HepG2 (cell line): ENCODE measurements around the gene TPPP2. TPM values are rescaled to one million over a fixed set of nuclear protein-coding genes. Genes with fewer than 3 reads are reported as not detected.

Experiments used
- AGO2 ChIP-seq: fragments of 200-400 bp; formaldehyde crosslinking; optimal IDR thresholded peaks from 2 replicates; pipeline ENCODE3; 2017; ENCODE audit warnings: mild to moderate bottlenecking, low read depth, low read length, moderate library complexity
- CEBPB ChIP-seq: IDR thresholded peaks from 2 replicates; pipeline ENCODE4 v1.6.1; 2011; ENCODE audit warnings: low read depth, low read length, improper control_type of control experiment, borderline replicate concordance
- CHD2 ChIP-seq: IDR thresholded peaks from 2 replicates; pipeline ENCODE4 v1.6.1; 2011; ENCODE audit warnings: low read depth, low read length, improper control_type of control experiment
- MEF2D ChIP-seq: sonication (generic); formaldehyde crosslinking; IDR thresholded peaks from 2 replicates; pipeline ENCODE4 v1.5.1; 2020; ENCODE audit warnings: mild to moderate bottlenecking, missing genetic modification reagents
- MTA3 ChIP-seq: sonication (generic); formaldehyde crosslinking; IDR thresholded peaks from 2 replicates; pipeline ENCODE4 v1.4.0; 2020; ENCODE audit warnings: missing genetic modification reagents
- NKX3-1 ChIP-seq: sonication (generic); formaldehyde crosslinking; IDR thresholded peaks from 2 replicates; pipeline ENCODE4 v1.5.0; 2020; ENCODE audit warnings: missing genetic modification reagents
- RFX5 ChIP-seq: IDR thresholded peaks from 2 replicates; pipeline ENCODE4 v1.6.1; 2011; ENCODE audit warnings: low read depth, low read length, improper control_type of control experiment
- ZNF44 ChIP-seq: sonication (generic); formaldehyde crosslinking; IDR thresholded peaks from 2 replicates; pipeline ENCODE4 v1.5.1; 2020; ENCODE audit warnings: mild to moderate bottlenecking, missing genetic modification reagents
- ZNF747 ChIP-seq: sonication (generic); formaldehyde crosslinking; IDR thresholded peaks from 2 replicates; pipeline ENCODE4 v1.8.1; 2023; ENCODE audit warnings: missing genetic modification reagents, mild to moderate bottlenecking, borderline replicate concordance
- polyA plus RNA-seq, 8 experiments: library from polyadenylated mRNA; depleted of rRNA in 3 of 8; stranded (reverse) in 7 of 8; unstranded in 1 of 8; fragments of >200 nt; fragmentation: Illumina TruSeq in 4 of 8; extraction: Trizol in 4 of 8; gene quantifications; 2 replicates each; pipeline versions ENCODE4 v1.2.1 to v1.2.3, GENCODE V29; 2011 to 2016; ENCODE audit warnings: low read depth in 4 of 8, missing spikeins in 1 of 8, mixed read lengths in 1 of 8; ENCODE audit not compliant: insufficient read depth in 1 of 8
- total RNA-seq, 5 experiments: library from RNA; depleted of rRNA; stranded (reverse); fragments of >200 nt; fragmentation: Illumina TruSeq; extraction: Trizol; gene quantifications; 2 replicates each; pipeline ENCODE4 v1.2.3, GENCODE V29; 2016; ENCODE audit warnings: low read depth in 1 of 5
- TF ChIP-seq, protein P1 (sequence below): sonication (generic); formaldehyde crosslinking; IDR thresholded peaks from 2 replicates; pipeline ENCODE4 v1.8.0; 2022; ENCODE audit warnings: missing genetic modification reagents, mild to moderate bottlenecking, moderate library complexity, borderline replicate concordance
- TF ChIP-seq, protein P2 (sequence below): IDR thresholded peaks from 2 replicates; pipeline ENCODE4 v1.4.0; 2020; ENCODE audit warnings: mild to moderate bottlenecking, missing genetic modification reagents
- TF ChIP-seq, protein P3 (sequence below): sonication (generic); IDR thresholded peaks from 2 replicates; pipeline ENCODE4 v1.6.1; 2016; ENCODE audit warnings: low read depth, borderline replicate concordance
- TF ChIP-seq, protein P4 (sequence below): sonication (generic); formaldehyde crosslinking; IDR thresholded peaks from 2 replicates; pipeline ENCODE4 v1.4.0; 2020; ENCODE audit warnings: missing genetic modification reagents, mild to moderate bottlenecking, borderline replicate concordance
- TF ChIP-seq, protein P5 (sequence below): sonication (generic); formaldehyde crosslinking; IDR thresholded peaks from 2 replicates; pipeline ENCODE4 v1.9.0; 2022; ENCODE audit warnings: missing genetic modification reagents, mild to moderate bottlenecking, borderline replicate concordance
- TF ChIP-seq, protein P6 (sequence below): sonication (generic); formaldehyde crosslinking; IDR thresholded peaks from 2 replicates; pipeline ENCODE4 v1.4.0; 2020; ENCODE audit warnings: mild to moderate bottlenecking, missing genetic modification reagents

The TPPP2 gene
- total and polyA plus RNA-seq, 2 of the 13 experiments (the other 11 are each of a cell fraction or from before 2014, with no cell fraction given) = 0.58 to 4.2 TPM

DNA sequence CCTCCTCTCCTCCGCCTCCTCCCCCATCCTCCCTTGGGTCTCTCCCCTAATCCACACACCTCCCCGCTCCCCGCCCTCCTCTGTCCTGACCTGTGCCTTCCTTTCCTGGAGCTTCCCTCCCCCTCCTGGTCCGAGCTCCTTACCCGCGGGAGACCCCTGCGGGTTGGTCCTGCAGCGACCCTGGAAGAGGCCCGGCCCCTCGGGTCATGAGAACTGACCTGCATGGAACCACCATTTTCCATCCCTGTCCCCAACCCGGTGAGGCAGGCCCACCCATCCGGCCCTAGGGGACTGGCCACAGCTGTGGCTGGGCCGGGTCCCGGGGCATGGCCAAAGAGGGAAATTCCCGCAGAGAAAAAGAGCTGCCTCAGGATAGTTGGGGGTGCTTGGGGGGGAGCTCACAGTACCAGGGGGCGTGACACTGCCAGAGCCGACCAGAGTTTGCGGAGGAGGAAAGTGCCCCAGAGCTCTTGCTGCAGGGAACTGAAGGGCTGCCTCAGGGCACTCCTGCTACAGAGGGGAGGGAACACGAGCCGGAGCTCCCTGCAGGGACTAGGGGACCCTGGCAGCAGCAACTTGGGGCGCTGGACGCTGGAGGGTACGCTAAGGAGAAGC lies 40.7 kb downstream of the TPPP2 start (continued):
- TF ChIP-seq, protein P1, sequence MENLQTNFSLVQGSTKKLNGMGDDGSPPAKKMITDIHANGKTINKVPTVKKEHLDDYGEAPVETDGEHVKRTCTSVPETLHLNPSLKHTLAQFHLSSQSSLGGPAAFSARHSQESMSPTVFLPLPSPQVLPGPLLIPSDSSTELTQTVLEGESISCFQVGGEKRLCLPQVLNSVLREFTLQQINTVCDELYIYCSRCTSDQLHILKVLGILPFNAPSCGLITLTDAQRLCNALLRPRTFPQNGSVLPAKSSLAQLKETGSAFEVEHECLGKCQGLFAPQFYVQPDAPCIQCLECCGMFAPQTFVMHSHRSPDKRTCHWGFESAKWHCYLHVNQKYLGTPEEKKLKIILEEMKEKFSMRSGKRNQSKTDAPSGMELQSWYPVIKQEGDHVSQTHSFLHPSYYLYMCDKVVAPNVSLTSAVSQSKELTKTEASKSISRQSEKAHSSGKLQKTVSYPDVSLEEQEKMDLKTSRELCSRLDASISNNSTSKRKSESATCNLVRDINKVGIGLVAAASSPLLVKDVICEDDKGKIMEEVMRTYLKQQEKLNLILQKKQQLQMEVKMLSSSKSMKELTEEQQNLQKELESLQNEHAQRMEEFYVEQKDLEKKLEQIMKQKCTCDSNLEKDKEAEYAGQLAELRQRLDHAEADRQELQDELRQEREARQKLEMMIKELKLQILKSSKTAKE = peak; percentile 18
- TF ChIP-seq RFX5 (no peak), MEF2D (CRISPR knock-in tag) (no peak), ZNF747 (CRISPR knock-in tag) (0 out of 2 replicates have a peak, but pooled peaks have one; percentile 17), MTA3 (CRISPR knock-in tag) (no peak), CEBPB (no peak), ZNF44 (no peak; the same call in 1 of the 2 replicates), NKX3-1 (CRISPR knock-in tag) (peak; percentile 53; the same call in 1 of the 2 replicates), CHD2 (0 out of 2 replicates have a peak, but pooled peaks have one; percentile 8), AGO2 (peak; percentile 66)
- TF ChIP-seq, protein P2, sequence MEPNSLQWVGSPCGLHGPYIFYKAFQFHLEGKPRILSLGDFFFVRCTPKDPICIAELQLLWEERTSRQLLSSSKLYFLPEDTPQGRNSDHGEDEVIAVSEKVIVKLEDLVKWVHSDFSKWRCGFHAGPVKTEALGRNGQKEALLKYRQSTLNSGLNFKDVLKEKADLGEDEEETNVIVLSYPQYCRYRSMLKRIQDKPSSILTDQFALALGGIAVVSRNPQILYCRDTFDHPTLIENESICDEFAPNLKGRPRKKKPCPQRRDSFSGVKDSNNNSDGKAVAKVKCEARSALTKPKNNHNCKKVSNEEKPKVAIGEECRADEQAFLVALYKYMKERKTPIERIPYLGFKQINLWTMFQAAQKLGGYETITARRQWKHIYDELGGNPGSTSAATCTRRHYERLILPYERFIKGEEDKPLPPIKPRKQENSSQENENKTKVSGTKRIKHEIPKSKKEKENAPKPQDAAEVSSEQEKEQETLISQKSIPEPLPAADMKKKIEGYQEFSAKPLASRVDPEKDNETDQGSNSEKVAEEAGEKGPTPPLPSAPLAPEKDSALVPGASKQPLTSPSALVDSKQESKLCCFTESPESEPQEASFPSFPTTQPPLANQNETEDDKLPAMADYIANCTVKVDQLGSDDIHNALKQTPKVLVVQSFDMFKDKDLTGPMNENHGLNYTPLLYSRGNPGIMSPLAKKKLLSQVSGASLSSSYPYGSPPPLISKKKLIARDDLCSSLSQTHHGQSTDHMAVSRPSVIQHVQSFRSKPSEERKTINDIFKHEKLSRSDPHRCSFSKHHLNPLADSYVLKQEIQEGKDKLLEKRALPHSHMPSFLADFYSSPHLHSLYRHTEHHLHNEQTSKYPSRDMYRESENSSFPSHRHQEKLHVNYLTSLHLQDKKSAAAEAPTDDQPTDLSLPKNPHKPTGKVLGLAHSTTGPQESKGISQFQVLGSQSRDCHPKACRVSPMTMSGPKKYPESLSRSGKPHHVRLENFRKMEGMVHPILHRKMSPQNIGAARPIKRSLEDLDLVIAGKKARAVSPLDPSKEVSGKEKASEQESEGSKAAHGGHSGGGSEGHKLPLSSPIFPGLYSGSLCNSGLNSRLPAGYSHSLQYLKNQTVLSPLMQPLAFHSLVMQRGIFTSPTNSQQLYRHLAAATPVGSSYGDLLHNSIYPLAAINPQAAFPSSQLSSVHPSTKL (CRISPR knock-in tag) = no peak
- TF ChIP-seq, protein P3, sequence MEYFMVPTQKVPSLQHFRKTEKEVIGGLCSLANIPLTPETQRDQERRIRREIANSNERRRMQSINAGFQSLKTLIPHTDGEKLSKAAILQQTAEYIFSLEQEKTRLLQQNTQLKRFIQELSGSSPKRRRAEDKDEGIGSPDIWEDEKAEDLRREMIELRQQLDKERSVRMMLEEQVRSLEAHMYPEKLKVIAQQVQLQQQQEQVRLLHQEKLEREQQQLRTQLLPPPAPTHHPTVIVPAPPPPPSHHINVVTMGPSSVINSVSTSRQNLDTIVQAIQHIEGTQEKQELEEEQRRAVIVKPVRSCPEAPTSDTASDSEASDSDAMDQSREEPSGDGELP = no peak
- TF ChIP-seq, protein P4, sequence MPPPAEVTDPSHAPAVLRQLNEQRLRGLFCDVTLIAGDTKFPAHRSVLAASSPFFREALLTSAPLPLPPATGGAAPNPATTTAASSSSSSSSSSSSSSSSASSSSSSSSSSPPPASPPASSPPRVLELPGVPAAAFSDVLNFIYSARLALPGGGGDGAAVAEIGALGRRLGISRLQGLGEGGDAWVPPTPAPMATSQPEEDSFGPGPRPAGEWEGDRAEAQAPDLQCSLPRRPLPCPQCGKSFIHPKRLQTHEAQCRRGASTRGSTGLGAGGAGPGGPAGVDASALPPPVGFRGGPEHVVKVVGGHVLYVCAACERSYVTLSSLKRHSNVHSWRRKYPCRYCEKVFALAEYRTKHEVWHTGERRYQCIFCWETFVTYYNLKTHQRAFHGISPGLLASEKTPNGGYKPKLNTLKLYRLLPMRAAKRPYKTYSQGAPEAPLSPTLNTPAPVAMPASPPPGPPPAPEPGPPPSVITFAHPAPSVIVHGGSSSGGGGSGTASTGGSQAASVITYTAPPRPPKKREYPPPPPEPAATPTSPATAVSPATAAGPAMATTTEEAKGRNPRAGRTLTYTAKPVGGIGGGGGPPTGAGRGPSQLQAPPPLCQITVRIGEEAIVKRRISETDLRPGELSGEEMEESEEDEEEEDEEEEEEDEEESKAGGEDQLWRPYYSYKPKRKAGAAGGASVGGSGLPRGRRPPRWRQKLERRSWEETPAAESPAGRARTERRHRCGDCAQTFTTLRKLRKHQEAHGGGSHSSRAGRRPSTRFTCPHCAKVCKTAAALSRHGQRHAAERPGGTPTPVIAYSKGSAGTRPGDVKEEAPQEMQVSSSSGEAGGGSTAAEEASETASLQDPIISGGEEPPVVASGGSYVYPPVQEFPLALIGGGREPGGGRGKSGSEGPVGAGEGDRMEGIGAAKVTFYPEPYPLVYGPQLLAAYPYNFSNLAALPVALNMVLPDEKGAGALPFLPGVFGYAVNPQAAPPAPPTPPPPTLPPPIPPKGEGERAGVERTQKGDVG (CRISPR knock-in tag) = no peak
- TF ChIP-seq, protein P5, sequence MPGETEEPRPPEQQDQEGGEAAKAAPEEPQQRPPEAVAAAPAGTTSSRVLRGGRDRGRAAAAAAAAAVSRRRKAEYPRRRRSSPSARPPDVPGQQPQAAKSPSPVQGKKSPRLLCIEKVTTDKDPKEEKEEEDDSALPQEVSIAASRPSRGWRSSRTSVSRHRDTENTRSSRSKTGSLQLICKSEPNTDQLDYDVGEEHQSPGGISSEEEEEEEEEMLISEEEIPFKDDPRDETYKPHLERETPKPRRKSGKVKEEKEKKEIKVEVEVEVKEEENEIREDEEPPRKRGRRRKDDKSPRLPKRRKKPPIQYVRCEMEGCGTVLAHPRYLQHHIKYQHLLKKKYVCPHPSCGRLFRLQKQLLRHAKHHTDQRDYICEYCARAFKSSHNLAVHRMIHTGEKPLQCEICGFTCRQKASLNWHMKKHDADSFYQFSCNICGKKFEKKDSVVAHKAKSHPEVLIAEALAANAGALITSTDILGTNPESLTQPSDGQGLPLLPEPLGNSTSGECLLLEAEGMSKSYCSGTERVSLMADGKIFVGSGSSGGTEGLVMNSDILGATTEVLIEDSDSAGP (CRISPR knock-in tag) = peak; percentile 70; the same call in 1 of the 2 replicates
- TF ChIP-seq, protein P6, sequence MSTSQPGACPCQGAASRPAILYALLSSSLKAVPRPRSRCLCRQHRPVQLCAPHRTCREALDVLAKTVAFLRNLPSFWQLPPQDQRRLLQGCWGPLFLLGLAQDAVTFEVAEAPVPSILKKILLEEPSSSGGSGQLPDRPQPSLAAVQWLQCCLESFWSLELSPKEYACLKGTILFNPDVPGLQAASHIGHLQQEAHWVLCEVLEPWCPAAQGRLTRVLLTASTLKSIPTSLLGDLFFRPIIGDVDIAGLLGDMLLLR (CRISPR knock-in tag) = 0 out of 2 replicates have a peak, but pooled peaks have one; percentile 20
